HG02981 (cell line): ENCODE measurements around the gene LOXL4.

Experiments used
- ATAC-seq: cut with Tn5 transposase; IDR thresholded peaks from one replicate; pipeline ENCODE4 v1.9.1; 2021; ENCODE audit warnings: mild to moderate bottlenecking, moderate library complexity; ENCODE audit not compliant: unreplicated experiment

Gene LOXL4

GRCh38 chr10:98267894-98268693 lies at the start of gene LOXL4:
Gene LOXL4 (minus strand): TSS chr10:98268194. CDS start chr10:98263019, 5,175 bp downstream.
- ATAC-seq, result no peak

GRCh38 chr10:98316661-98317060 lies 48.7 kb upstream of the LOXL4 start:
- no peak for ATAC-seq

- ATAC-seq, result no peak
These were observed 48.2 kb upstream of the LOXL4 start for GRCh38 chr10:98316170-98316569.

GRCh38 chr10:98314532-98315284 lies 46.7 kb upstream of the LOXL4 start:
- ATAC-seq, result no peak

GRCh38 chr10:98313598-98313997 lies 45.6 kb upstream of the LOXL4 start:
- no peak for ATAC-seq

GRCh38 chr10:98312822-98313221 lies 44.8 kb upstream of the LOXL4 start:
- no peak for ATAC-seq

GRCh38 chr10:98312349-98312748 lies 44.4 kb upstream of the LOXL4 start:
- no peak for ATAC-seq

GRCh38 chr10:98310701-98311100 lies 42.7 kb upstream of the LOXL4 start:
- ATAC-seq, result no peak

GRCh38 chr10:98309366-98310355 lies 41.7 kb upstream of the LOXL4 start:
- ATAC-seq, result no peak

GRCh38 chr10:98308669-98309365 lies 40.8 kb upstream of the LOXL4 start:
- ATAC-seq, result no peak

- no peak for ATAC-seq
These were observed 40.0 kb upstream of the LOXL4 start for GRCh38 chr10:98307916-98308541.

GRCh38 chr10:98306501-98306900 lies 38.5 kb upstream of the LOXL4 start:
- no peak for ATAC-seq

- ATAC-seq, result no peak
These were observed 35.6 kb upstream of the LOXL4 start for GRCh38 chr10:98303569-98303968.

GRCh38 chr10:98302741-98303365 lies 34.9 kb upstream of the LOXL4 start:
- no peak for ATAC-seq

GRCh38 chr10:98301664-98302319 lies 33.8 kb upstream of the LOXL4 start:
- ATAC-seq, result no peak

- ATAC-seq, result no peak
These were observed 32.7 kb upstream of the LOXL4 start for GRCh38 chr10:98300526-98301229.

- no peak for ATAC-seq
These were observed 31.3 kb upstream of the LOXL4 start for GRCh38 chr10:98299341-98299740.

- no peak for ATAC-seq
These were observed 28.5 kb upstream of the LOXL4 start for GRCh38 chr10:98296524-98296923.
